Measurements from ENCODE around the gene FGD3.

FGD3 gene

GRCh38 chr9:93051680-93052089 is 104.4 kb downstream of the FGD3 start:
- Histone ChIP-seq H3K9me3 (ENCODE audit: control insufficient read depth in 1 of 2, low read length in 2 of 2) (no peaks in the 10 kb centered on the region), H3K4me1 (ENCODE audit: control insufficient read depth in 1 of 2, insufficient read depth in 2 of 2, low read length in 2 of 2) (peaks cover 0 to 5% of the 10 kb centered on the region in 2 donors), H3K9ac (ENCODE audit: low read depth in 1 of 2, low read length in 2 of 2) (no peak overlapping the region), H3K27me3 (ENCODE audit: control insufficient read depth in 1 of 2, insufficient read depth in 2 of 2, low read length in 2 of 2) (no peaks in the 10 kb centered on the region), H3K4me3 (ENCODE audit: low read depth in 1 of 2, low read length in 2 of 2) (no peak overlapping the region), H3K27ac (ENCODE audit: low read depth, low read length) (no peak overlapping the region), H3K36me3 (ENCODE audit: control insufficient read depth in 1 of 2, insufficient read depth in 2 of 2, low read length in 2 of 2) (no peaks in the 10 kb centered on the region)

GRCh38 chr9:93052791-93053540 is 105.6 kb downstream of the FGD3 start:
- peaks cover 0 to 5% of the 10 kb centered on the region in 2 donors for H3K4me1 ChIP-seq (ENCODE audit: control insufficient read depth in 1 of 2, insufficient read depth in 2 of 2, low read length in 2 of 2)
- no peaks in the 10 kb centered on the region for H3K27me3 ChIP-seq (ENCODE audit: control insufficient read depth in 1 of 2, insufficient read depth in 2 of 2, low read length in 2 of 2)
- no peak overlapping the region for H3K4me3 ChIP-seq (ENCODE audit: low read depth in 1 of 2, low read length in 2 of 2)
- no peaks in the 10 kb centered on the region for H3K9me3 ChIP-seq (ENCODE audit: control insufficient read depth in 1 of 2, low read length in 2 of 2)
- no peak overlapping the region for H3K27ac ChIP-seq (ENCODE audit: low read depth, low read length)
- H3K9ac ChIP-seq (ENCODE audit: low read depth in 1 of 2, low read length in 2 of 2), result no peak overlapping the region
- H3K36me3 ChIP-seq (ENCODE audit: control insufficient read depth in 1 of 2, insufficient read depth in 2 of 2, low read length in 2 of 2), result no peaks in the 10 kb centered on the region

DNA sequence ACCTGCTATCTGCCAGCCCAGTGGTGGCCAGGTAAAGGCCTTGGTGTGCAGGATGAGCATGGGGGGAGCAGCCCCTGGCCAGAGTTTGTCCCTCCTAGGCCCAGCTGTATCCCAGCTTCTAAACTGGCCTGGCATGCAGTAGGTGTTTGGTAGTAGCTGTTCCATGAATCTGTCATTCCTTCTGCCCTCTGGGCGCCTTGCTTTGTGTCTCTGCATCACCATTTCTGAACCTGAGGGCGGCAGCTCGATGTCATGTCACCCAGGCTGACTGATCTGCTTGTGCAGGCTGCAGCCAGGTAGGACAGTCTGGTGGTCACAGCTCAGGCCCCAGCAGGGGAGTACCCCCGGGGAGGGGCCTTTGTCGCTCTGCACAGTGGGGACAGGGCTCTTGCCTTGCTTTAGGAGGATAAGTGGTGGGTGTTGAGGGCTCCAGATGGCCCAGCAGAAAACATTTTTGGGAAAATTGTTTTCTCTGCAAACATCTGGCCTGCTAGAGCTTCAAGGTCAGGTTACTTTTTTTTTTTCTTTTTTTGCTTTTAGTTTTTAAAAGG is 106.5 kb downstream of the FGD3 start:
- Histone ChIP-seq H3K27ac (ENCODE audit: low read depth, low read length) (no peak overlapping the region), H3K9me3 (ENCODE audit: control insufficient read depth in 1 of 2, low read length in 2 of 2) (no peaks in the 10 kb centered on the region), H3K4me1 (ENCODE audit: control insufficient read depth in 1 of 2, insufficient read depth in 2 of 2, low read length in 2 of 2) (peaks cover 0 to 4% of the 10 kb centered on the region in 2 donors), H3K36me3 (ENCODE audit: control insufficient read depth in 1 of 2, insufficient read depth in 2 of 2, low read length in 2 of 2) (no peaks in the 10 kb centered on the region), H3K27me3 (ENCODE audit: control insufficient read depth in 1 of 2, insufficient read depth in 2 of 2, low read length in 2 of 2) (no peaks in the 10 kb centered on the region), H3K9ac (ENCODE audit: low read depth in 1 of 2, low read length in 2 of 2) (no peak overlapping the region), H3K4me3 (ENCODE audit: low read depth in 1 of 2, low read length in 2 of 2) (no peak overlapping the region)

GRCh38 chr9:93054758-93055704 is 107.7 kb downstream of the FGD3 start:
- Histone ChIP-seq H3K4me3 (ENCODE audit: low read depth in 1 of 2, low read length in 2 of 2) (no peak overlapping the region), H3K27me3 (ENCODE audit: control insufficient read depth in 1 of 2, insufficient read depth in 2 of 2, low read length in 2 of 2) (no peaks in the 10 kb centered on the region), H3K4me1 (ENCODE audit: control insufficient read depth in 1 of 2, insufficient read depth in 2 of 2, low read length in 2 of 2) (peaks cover 8 to 12% of the 10 kb centered on the region in 2 donors)

GRCh38 chr9:93057042-93057702 is 109.8 kb downstream of the FGD3 start:
- no peaks in the 10 kb centered on the region for H3K9me3 ChIP-seq (ENCODE audit: control insufficient read depth in 1 of 2, low read length in 2 of 2)
- H3K36me3 ChIP-seq (ENCODE audit: control insufficient read depth in 1 of 2, insufficient read depth in 2 of 2, low read length in 2 of 2), result no peaks in the 10 kb centered on the region
- no peak overlapping the region for H3K4me3 ChIP-seq (ENCODE audit: low read depth in 1 of 2, low read length in 2 of 2)
- H3K27ac ChIP-seq (ENCODE audit: low read depth, low read length), result no peak overlapping the region
- H3K9ac ChIP-seq (ENCODE audit: low read depth in 1 of 2, low read length in 2 of 2), result no peak overlapping the region
- H3K4me1 ChIP-seq (ENCODE audit: control insufficient read depth in 1 of 2, insufficient read depth in 2 of 2, low read length in 2 of 2), result peaks cover 27 to 30% of the 10 kb centered on the region in 2 donors
- no peaks in the 10 kb centered on the region for H3K27me3 ChIP-seq (ENCODE audit: control insufficient read depth in 1 of 2, insufficient read depth in 2 of 2, low read length in 2 of 2)

More at GRCh38 chr9:93054758-93055704, 107.7 kb downstream of the FGD3 start:
- Histone ChIP-seq H3K9me3 (ENCODE audit: control insufficient read depth in 1 of 2, low read length in 2 of 2) (no peaks in the 10 kb centered on the region), H3K27ac (ENCODE audit: low read depth, low read length) (no peak overlapping the region), H3K9ac (ENCODE audit: low read depth in 1 of 2, low read length in 2 of 2) (no peak overlapping the region), H3K36me3 (ENCODE audit: control insufficient read depth in 1 of 2, insufficient read depth in 2 of 2, low read length in 2 of 2) (no peaks in the 10 kb centered on the region)

GRCh38 chr9:93057703-93058354 is 110.5 kb downstream of the FGD3 start:
- H3K36me3 ChIP-seq (ENCODE audit: control insufficient read depth in 1 of 2, insufficient read depth in 2 of 2, low read length in 2 of 2), result no peaks in the 10 kb centered on the region
- H3K9ac ChIP-seq (ENCODE audit: low read depth in 1 of 2, low read length in 2 of 2), result no peak overlapping the region
- H3K4me3 ChIP-seq (ENCODE audit: low read depth in 1 of 2, low read length in 2 of 2), result peak overlapping the region in 1 of 2 donors; percentile 65
- peaks cover 34 to 36% of the 10 kb centered on the region in 2 donors for H3K4me1 ChIP-seq (ENCODE audit: control insufficient read depth in 1 of 2, insufficient read depth in 2 of 2, low read length in 2 of 2)
- no peaks in the 10 kb centered on the region for H3K27me3 ChIP-seq (ENCODE audit: control insufficient read depth in 1 of 2, insufficient read depth in 2 of 2, low read length in 2 of 2)
- no peaks in the 10 kb centered on the region for H3K9me3 ChIP-seq (ENCODE audit: control insufficient read depth in 1 of 2, low read length in 2 of 2)
- H3K27ac ChIP-seq (ENCODE audit: low read depth, low read length), result no peak overlapping the region

- Histone ChIP-seq H3K36me3 (ENCODE audit: control insufficient read depth in 1 of 2, insufficient read depth in 2 of 2, low read length in 2 of 2) (no peaks in the 10 kb centered on the region), H3K9me3 (ENCODE audit: control insufficient read depth in 1 of 2, low read length in 2 of 2) (no peaks in the 10 kb centered on the region), H3K27ac (ENCODE audit: low read depth, low read length) (peak within 1 kb of the TSS; percentile 28), H3K4me1 (ENCODE audit: control insufficient read depth in 1 of 2, insufficient read depth in 2 of 2, low read length in 2 of 2) (peaks cover 41 to 43% of the 10 kb centered on the region in 2 donors), H3K4me3 (ENCODE audit: low read depth in 1 of 2, low read length in 2 of 2) (peak within 1 kb of the TSS; percentile 61 to 65), H3K9ac (ENCODE audit: low read depth in 1 of 2, low read length in 2 of 2) (peak within 1 kb of the TSS; percentile 55 to 60), H3K27me3 (ENCODE audit: control insufficient read depth in 1 of 2, insufficient read depth in 2 of 2, low read length in 2 of 2) (no peaks in the 10 kb centered on the region)
Observed at GRCh38 chr9:93058355-93059010, 111.2 kb downstream of the FGD3 start, which contains the start of gene SUSD3. TSS of gene SUSD3 (plus strand) at chr9:93058701. CDS start at chr9:93058743, 42 bp downstream.

DNA sequence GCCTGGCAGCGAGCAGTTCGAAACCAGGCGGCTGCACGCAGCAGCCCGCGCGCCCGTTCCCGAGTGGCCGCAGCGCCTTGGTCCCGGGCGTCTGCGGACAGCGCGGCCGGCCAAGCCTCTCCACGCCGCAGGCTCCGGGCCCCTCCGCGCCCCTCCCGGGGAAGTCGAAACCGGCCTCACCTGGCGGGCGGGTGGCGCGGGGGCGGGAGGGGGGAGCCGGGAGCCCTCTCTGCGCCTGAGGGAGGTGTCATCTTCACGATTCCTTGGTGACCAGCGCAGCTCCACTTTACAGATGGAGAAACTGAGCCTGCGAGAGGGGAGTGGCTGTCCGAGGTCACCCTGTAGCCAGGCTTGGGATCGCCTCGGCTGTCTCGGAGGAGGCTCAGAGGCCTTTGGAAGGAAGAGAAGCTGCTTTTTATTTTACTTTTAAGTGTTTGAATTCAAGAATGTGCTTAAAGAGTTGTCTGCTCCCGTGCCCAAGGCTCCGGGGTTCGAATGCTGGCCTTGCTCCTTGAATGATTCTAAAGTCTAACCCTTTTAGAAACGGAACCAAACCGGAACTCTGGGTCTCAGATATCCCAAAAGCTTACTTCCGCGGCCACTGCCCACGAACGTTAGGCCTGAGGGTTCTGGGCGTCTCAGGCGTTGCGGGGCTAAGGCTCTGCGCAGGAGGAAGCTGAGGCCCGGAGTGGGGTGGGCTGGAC is 111.8 kb downstream of the FGD3 start:
- Histone ChIP-seq H3K4me3 (ENCODE audit: low read depth in 1 of 2, low read length in 2 of 2) (peak overlapping the region; percentile 61 to 65), H3K27me3 (ENCODE audit: control insufficient read depth in 1 of 2, insufficient read depth in 2 of 2, low read length in 2 of 2) (no peaks in the 10 kb centered on the region), H3K36me3 (ENCODE audit: control insufficient read depth in 1 of 2, insufficient read depth in 2 of 2, low read length in 2 of 2) (no peaks in the 10 kb centered on the region), H3K9ac (ENCODE audit: low read depth in 1 of 2, low read length in 2 of 2) (peak overlapping the region; percentile 55 to 60), H3K4me1 (ENCODE audit: control insufficient read depth in 1 of 2, insufficient read depth in 2 of 2, low read length in 2 of 2) (peaks cover 43 to 48% of the 10 kb centered on the region in 2 donors), H3K9me3 (ENCODE audit: control insufficient read depth in 1 of 2, low read length in 2 of 2) (no peaks in the 10 kb centered on the region), H3K27ac (ENCODE audit: low read depth, low read length) (peak overlapping the region; percentile 28)
